SU-DHL-6 (cell line): ENCODE results near the gene NTHL1.

Experiments used
- H2AFZ ChIP-seq: fragments of 200-600 bp; sonication (generic); 2 replicates; pipeline ENCODE4 v1.6.1; 2014; ENCODE audit warnings: low read depth, mild to moderate bottlenecking, moderate library complexity, mixed read lengths, antibody characterized with exemption, low read length; ENCODE audit not compliant: severe bottlenecking
- H3F3A ChIP-seq: fragments of 200-600 bp; shearing (Covaris generic); 2 replicates; pipeline ENCODE4 v1.6.0; 2016; ENCODE audit warnings: antibody characterized with exemption, mild to moderate bottlenecking; ENCODE audit not compliant: insufficient read depth
- H3K27ac ChIP-seq: fragments of 200-600 bp; sonication (generic); 2 replicates; pipeline ENCODE4 v1.5.1; 2016; ENCODE audit warnings: low read depth, mild to moderate bottlenecking, low read length, moderate library complexity, mixed read lengths
- H3K27me3 ChIP-seq: fragments of 200-600 bp; sonication (generic), shearing (Covaris generic); 2 replicates; pipeline ENCODE4 v1.6.0; 2014; ENCODE audit warnings: mild to moderate bottlenecking, low read length
- H3K36me3 ChIP-seq: fragments of 200-600 bp; sonication (generic); 2 replicates; pipeline ENCODE4 v1.6.1; 2014; ENCODE audit warnings: mild to moderate bottlenecking, low read length, mixed read lengths
- H3K4me2 ChIP-seq: fragments of 300-600, 200-600 bp; shearing (Covaris generic), sonication (generic); 2 replicates; pipeline ENCODE4 v1.6.0; 2014; ENCODE audit warnings: low read length, low read depth, mild to moderate bottlenecking; ENCODE audit not compliant: poor library complexity, severe bottlenecking
- H3K4me3 ChIP-seq: fragments of 200-600 bp; sonication (generic); 2 replicates; pipeline ENCODE4 v1.5.1; 2014; ENCODE audit warnings: antibody characterized with exemption, low read length, mild to moderate bottlenecking, mixed read lengths; ENCODE audit not compliant: insufficient read depth, poor library complexity, severe bottlenecking
- H3K79me2 ChIP-seq: fragments of 200-600 bp; sonication (generic); 2 replicates; pipeline ENCODE4 v1.6.1; 2014; ENCODE audit warnings: mild to moderate bottlenecking, low read length, moderate library complexity; ENCODE audit not compliant: insufficient read depth
- H3K9ac ChIP-seq: fragments of 200-600 bp; sonication (generic); 2 replicates; pipeline ENCODE4 v1.7.0; 2014; ENCODE audit warnings: mild to moderate bottlenecking, low read length
- H3K9me2 ChIP-seq: fragments of 200-600 bp; sonication (generic); replicated peaks from 2 replicates; pipeline ENCODE4 v1.6.1; 2014; ENCODE audit warnings: low read length; ENCODE audit not compliant: insufficient read depth
- H3K9me3 ChIP-seq: fragments of 200-600 bp; sonication (generic); 2 replicates; pipeline ENCODE4 v1.6.1; 2014; ENCODE audit warnings: low read length, mixed read lengths; ENCODE audit not compliant: insufficient read depth
- H4K20me1 ChIP-seq: fragments of 200-600 bp; sonication (generic); 2 replicates; pipeline ENCODE4 v1.6.1; 2014; ENCODE audit warnings: low read depth, mild to moderate bottlenecking, antibody characterized with exemption, low read length, moderate library complexity, mixed read lengths
- CTCF ChIP-seq: fragments of 200-600 bp; sonication (generic); IDR thresholded peaks from one replicate; pipeline ENCODE4 v1.5.1; 2017; ENCODE audit warnings: antibody characterized with exemption, mild to moderate bottlenecking, low read length, moderate library complexity; ENCODE audit not compliant: insufficient read depth, poor library complexity, severe bottlenecking
- EZH2phosphoT487 ChIP-seq: fragments of 200-600 bp; sonication (generic), shearing (Covaris generic); conservative IDR thresholded peaks from 2 replicates; pipeline ENCODE4 v1.6.1; 2018; ENCODE audit warnings: mild to moderate bottlenecking, antibody characterized with exemption, low read length, moderate library complexity, mixed read lengths

NTHL1 gene

DNA sequence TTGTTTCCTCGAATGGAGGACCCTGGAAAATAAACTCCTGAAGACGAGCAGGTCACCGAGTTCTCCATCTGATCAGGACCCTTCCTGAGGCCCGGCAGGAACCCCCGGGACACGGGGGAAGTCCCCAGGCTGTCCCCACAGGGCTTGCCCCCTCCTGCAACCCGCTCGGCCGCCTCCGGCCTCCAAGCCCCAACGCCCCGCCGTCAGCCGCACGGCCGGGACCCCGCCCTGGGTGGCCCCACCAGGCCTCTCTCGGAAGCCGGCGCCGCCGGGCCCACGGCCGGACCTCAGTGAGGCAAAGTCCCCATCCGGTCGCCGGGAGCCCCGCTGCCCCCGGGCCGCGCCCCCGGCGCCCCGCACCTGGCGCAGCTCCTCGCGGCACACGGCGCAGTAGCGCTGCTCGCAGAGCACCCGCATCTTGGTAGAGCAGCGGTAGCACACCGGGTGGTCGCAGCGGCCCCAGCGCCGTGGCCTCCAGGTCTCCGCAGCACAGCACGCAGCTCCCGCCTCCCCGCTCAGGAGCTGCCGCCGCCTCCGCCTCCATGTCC lies 38.4 kb downstream of the NTHL1 start:
- H3K9ac ChIP-seq: peak overlapping the region; percentile 76
- H3K4me2 ChIP-seq: peak overlapping the region; percentile 92
- H3F3A ChIP-seq: 0 out of 2 replicates have a peak, but pooled peaks cover 3% of the 10 kb centered on the region
- TF ChIP-seq CTCF (no peak), EZH2phosphoT487 (no peak)
- H3K27me3 ChIP-seq: no peaks in the 10 kb centered on the region
- H3K4me3 ChIP-seq: peak overlapping the region; percentile 83
- H2AFZ ChIP-seq: no peak overlapping the region
- H3K79me2 ChIP-seq: peaks cover 50% of the 10 kb centered on the region
- H3K36me3 ChIP-seq: no peaks in the 10 kb centered on the region
- H3K27ac ChIP-seq: peak overlapping the region; percentile 54
- no peaks in the 10 kb centered on the region for H4K20me1 ChIP-seq
- no peaks in the 10 kb centered on the region for H3K9me3 ChIP-seq
- no peaks in the 10 kb centered on the region for H3K9me2 ChIP-seq

- Histone ChIP-seq H2AFZ (no peak overlapping the region), H3K27ac (peak overlapping the region; percentile 54), H3F3A (0 out of 2 replicates have a peak, but pooled peaks cover 3% of the 10 kb centered on the region)
Measured at GRCh38 chr16:2008631-2009163, 38.9 kb downstream of the NTHL1 start.

GRCh38 chr16:2008009-2008526 lies 39.6 kb downstream of the NTHL1 start:
- Histone ChIP-seq H3K27me3 (no peaks in the 10 kb centered on the region), H3K4me3 (peak overlapping the region; percentile 83), H3K36me3 (no peaks in the 10 kb centered on the region), H2AFZ (no peak overlapping the region), H3K79me2 (peaks cover 61% of the 10 kb centered on the region), H3K9ac (peak overlapping the region; percentile 76), H3K27ac (peak overlapping the region; percentile 54), H3K9me2 (no peaks in the 10 kb centered on the region), H3K4me2 (peak overlapping the region; percentile 92), H4K20me1 (no peaks in the 10 kb centered on the region; the same call in 1 of the 2 replicates), H3F3A (0 out of 2 replicates have a peak, but pooled peaks cover 3% of the 10 kb centered on the region), H3K9me3 (no peaks in the 10 kb centered on the region)
- TF ChIP-seq EZH2phosphoT487 (no peak), CTCF (no peak)

More at GRCh38 chr16:2008631-2009163, 38.9 kb downstream of the NTHL1 start:
- Histone ChIP-seq H3K4me3 (peak overlapping the region; percentile 83), H3K79me2 (peaks cover 56% of the 10 kb centered on the region), H3K9ac (peak overlapping the region; percentile 76), H3K9me3 (no peaks in the 10 kb centered on the region), H3K36me3 (no peaks in the 10 kb centered on the region), H3K27me3 (no peaks in the 10 kb centered on the region), H3K9me2 (no peaks in the 10 kb centered on the region), H4K20me1 (no peaks in the 10 kb centered on the region), H3K4me2 (peak overlapping the region; percentile 92)
- TF ChIP-seq EZH2phosphoT487: no peak
